ENCODE results near the gene ALG12.

Gene ALG12

GRCh38 chr22:49956418-49956770, 38.2 kb upstream of the ALG12 start:
- Histone ChIP-seq H3K36me3 (ENCODE audit: control insufficient read depth, insufficient read depth, low read length, severe bottlenecking) (no peaks in the 10 kb centered on the region), H3K4me1 (ENCODE audit: control insufficient read depth, insufficient read depth, low read length) (peaks cover 66% of the 10 kb centered on the region), H3K4me3 (ENCODE audit: low read length) (peak overlapping the region; percentile 27), H3K9ac (ENCODE audit: low read length) (peak overlapping the region; percentile 57), H3K27me3 (replicated peaks; ENCODE audit: control insufficient read depth, insufficient read depth, low read length) (no peaks in the 10 kb centered on the region), H3K9me3 (ENCODE audit: control insufficient read depth, low read length) (no peaks in the 10 kb centered on the region)
- no peak for DNase-seq (ENCODE audit: low read depth)

DNA sequence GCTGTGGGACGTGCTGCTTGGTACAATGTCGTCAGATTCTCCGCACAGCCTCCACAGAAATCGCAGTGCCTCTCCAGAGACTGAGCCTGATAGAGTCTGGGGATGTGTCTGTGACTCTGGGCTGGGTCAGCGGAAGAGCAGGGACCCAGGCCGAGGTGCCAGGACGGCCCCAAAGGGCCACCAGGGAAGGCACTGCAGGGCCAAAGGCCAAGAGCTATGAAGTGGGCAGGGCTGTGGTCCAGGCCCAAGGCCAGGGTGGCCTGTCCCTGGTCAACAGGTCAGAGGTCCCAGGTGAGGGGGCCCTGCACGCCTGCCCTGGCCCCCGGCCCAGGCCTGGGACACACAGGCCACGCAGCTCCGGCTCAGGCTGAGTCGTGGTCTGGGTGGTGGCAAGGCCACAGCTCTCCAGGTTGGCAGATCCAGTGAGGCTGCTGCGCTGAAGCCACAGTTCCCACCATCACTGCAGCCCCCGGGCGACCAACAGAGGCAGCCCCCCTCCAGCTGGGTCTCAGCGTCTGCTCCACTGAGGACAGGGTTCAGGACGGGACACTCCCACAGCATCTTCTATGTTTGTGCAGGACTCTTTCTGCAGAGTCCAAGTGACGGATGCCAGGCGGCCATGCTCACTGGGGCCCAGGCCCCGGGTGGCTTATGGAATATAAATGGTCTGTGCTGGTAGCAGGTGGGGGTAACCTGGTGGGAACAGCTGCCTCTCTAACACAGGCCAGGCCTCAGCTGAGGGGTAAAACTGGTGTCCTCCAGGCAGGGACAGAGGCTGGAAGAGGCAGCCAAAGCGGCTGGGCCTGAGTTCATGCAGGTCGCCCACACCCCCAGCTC, 37.6 kb upstream of the ALG12 start:
- Histone ChIP-seq H3K9ac (ENCODE audit: low read length) (peak overlapping the region; percentile 57), H3K27me3 (replicated peaks; ENCODE audit: control insufficient read depth, insufficient read depth, low read length) (no peaks in the 10 kb centered on the region), H3K36me3 (ENCODE audit: control insufficient read depth, insufficient read depth, low read length, severe bottlenecking) (no peaks in the 10 kb centered on the region), H3K4me3 (ENCODE audit: low read length) (no peak overlapping the region), H3K9me3 (ENCODE audit: control insufficient read depth, low read length) (no peaks in the 10 kb centered on the region), H3K4me1 (ENCODE audit: control insufficient read depth, insufficient read depth, low read length) (peaks cover 66% of the 10 kb centered on the region)
- no peak for DNase-seq (ENCODE audit: low read depth)

- H3K4me1 ChIP-seq (ENCODE audit: control insufficient read depth, insufficient read depth, low read length): peaks cover 66% of the 10 kb centered on the region
- H3K36me3 ChIP-seq (ENCODE audit: control insufficient read depth, insufficient read depth, low read length, severe bottlenecking): no peaks in the 10 kb centered on the region
- H3K4me3 ChIP-seq (ENCODE audit: low read length): no peak overlapping the region
- H3K9me3 ChIP-seq (ENCODE audit: control insufficient read depth, low read length): no peaks in the 10 kb centered on the region
- no peaks in the 10 kb centered on the region for H3K27me3 ChIP-seq (replicated peaks; ENCODE audit: control insufficient read depth, insufficient read depth, low read length)
- no peak for DNase-seq (ENCODE audit: low read depth)
- H3K9ac ChIP-seq (ENCODE audit: low read length): no peak overlapping the region
Measured at GRCh38 chr22:49954991-49955580, 36.8 kb upstream of the ALG12 start.

- DNase-seq (ENCODE audit: low read depth): no peak
- no peak overlapping the region for H3K4me3 ChIP-seq (ENCODE audit: low read length)
- no peaks in the 10 kb centered on the region for H3K9me3 ChIP-seq (ENCODE audit: control insufficient read depth, low read length)
- H3K36me3 ChIP-seq (ENCODE audit: control insufficient read depth, insufficient read depth, low read length, severe bottlenecking): no peaks in the 10 kb centered on the region
- H3K9ac ChIP-seq (ENCODE audit: low read length): peak overlapping the region; percentile 31
- H3K4me1 ChIP-seq (ENCODE audit: control insufficient read depth, insufficient read depth, low read length): peaks cover 60% of the 10 kb centered on the region
- no peaks in the 10 kb centered on the region for H3K27me3 ChIP-seq (replicated peaks; ENCODE audit: control insufficient read depth, insufficient read depth, low read length)
Measured at GRCh38 chr22:49954354-49954753, 36.1 kb upstream of the ALG12 start.

- Histone ChIP-seq H3K9ac (ENCODE audit: low read length) (peak overlapping the region; percentile 31), H3K9me3 (ENCODE audit: control insufficient read depth, low read length) (no peaks in the 10 kb centered on the region), H3K27me3 (replicated peaks; ENCODE audit: control insufficient read depth, insufficient read depth, low read length) (no peaks in the 10 kb centered on the region), H3K4me1 (ENCODE audit: control insufficient read depth, insufficient read depth, low read length) (peaks cover 55% of the 10 kb centered on the region), H3K4me3 (ENCODE audit: low read length) (no peak overlapping the region), H3K36me3 (ENCODE audit: control insufficient read depth, insufficient read depth, low read length, severe bottlenecking) (no peaks in the 10 kb centered on the region)
- no peak for DNase-seq (ENCODE audit: low read depth)
Measured at GRCh38 chr22:49953680-49954344, 35.6 kb upstream of the ALG12 start.

GRCh38 chr22:49953027-49953679, 34.9 kb upstream of the ALG12 start:
- H3K4me3 ChIP-seq (ENCODE audit: low read length): no peak overlapping the region
- H3K36me3 ChIP-seq (ENCODE audit: control insufficient read depth, insufficient read depth, low read length, severe bottlenecking): no peaks in the 10 kb centered on the region
- DNase-seq (ENCODE audit: low read depth): no peak
- peaks cover 53% of the 10 kb centered on the region for H3K4me1 ChIP-seq (ENCODE audit: control insufficient read depth, insufficient read depth, low read length)
- no peaks in the 10 kb centered on the region for H3K27me3 ChIP-seq (replicated peaks; ENCODE audit: control insufficient read depth, insufficient read depth, low read length)
- peak overlapping the region; percentile 60 for H3K9ac ChIP-seq (ENCODE audit: low read length)
- no peaks in the 10 kb centered on the region for H3K9me3 ChIP-seq (ENCODE audit: control insufficient read depth, low read length)

GRCh38 chr22:49951986-49952896, 34.0 kb upstream of the ALG12 start:
- no peak overlapping the region for H3K4me3 ChIP-seq (ENCODE audit: low read length)
- H3K4me1 ChIP-seq (ENCODE audit: control insufficient read depth, insufficient read depth, low read length): peaks cover 51% of the 10 kb centered on the region
- no peaks in the 10 kb centered on the region for H3K36me3 ChIP-seq (ENCODE audit: control insufficient read depth, insufficient read depth, low read length, severe bottlenecking)
- H3K9ac ChIP-seq (ENCODE audit: low read length): peak overlapping the region; percentile 60
- H3K27me3 ChIP-seq (replicated peaks; ENCODE audit: control insufficient read depth, insufficient read depth, low read length): no peaks in the 10 kb centered on the region
- DNase-seq (ENCODE audit: low read depth): peak; percentile 56
- no peaks in the 10 kb centered on the region for H3K9me3 ChIP-seq (ENCODE audit: control insufficient read depth, low read length)

DNA sequence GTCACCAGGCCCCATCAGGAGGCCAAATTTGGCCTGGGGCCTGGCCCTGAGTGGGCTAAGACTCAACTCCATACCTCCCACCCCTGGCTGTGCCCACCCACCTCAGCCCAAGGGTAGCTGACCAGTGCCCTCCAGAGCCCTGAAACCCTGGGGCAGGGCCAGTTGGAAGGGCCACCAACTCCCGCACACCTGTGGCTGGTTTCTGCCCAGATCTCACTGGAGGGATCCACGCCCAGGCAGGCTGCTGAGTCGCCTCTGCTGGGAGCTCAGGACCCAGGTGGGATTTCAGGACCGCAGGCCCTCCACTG, 33.4 kb upstream of the ALG12 start:
- peaks cover 45% of the 10 kb centered on the region for H3K4me1 ChIP-seq (ENCODE audit: control insufficient read depth, insufficient read depth, low read length)

GRCh38 chr22:49951000-49951677, 32.9 kb upstream of the ALG12 start:
- Histone ChIP-seq H3K36me3 (ENCODE audit: control insufficient read depth, insufficient read depth, low read length, severe bottlenecking) (no peaks in the 10 kb centered on the region), H3K9ac (ENCODE audit: low read length) (no peak overlapping the region), H3K9me3 (ENCODE audit: control insufficient read depth, low read length) (no peaks in the 10 kb centered on the region), H3K4me3 (ENCODE audit: low read length) (no peak overlapping the region), H3K4me1 (ENCODE audit: control insufficient read depth, insufficient read depth, low read length) (peaks cover 40% of the 10 kb centered on the region), H3K27me3 (replicated peaks; ENCODE audit: control insufficient read depth, insufficient read depth, low read length) (no peaks in the 10 kb centered on the region)
- no peak for DNase-seq (ENCODE audit: low read depth)

More for the DNA sequence above, 33.4 kb upstream of the ALG12 start:
- Histone ChIP-seq H3K27me3 (replicated peaks; ENCODE audit: control insufficient read depth, insufficient read depth, low read length) (no peaks in the 10 kb centered on the region), H3K9me3 (ENCODE audit: control insufficient read depth, low read length) (no peaks in the 10 kb centered on the region), H3K36me3 (ENCODE audit: control insufficient read depth, insufficient read depth, low read length, severe bottlenecking) (no peaks in the 10 kb centered on the region), H3K4me3 (ENCODE audit: low read length) (no peak overlapping the region), H3K9ac (ENCODE audit: low read length) (peak overlapping the region; percentile 60)
- DNase-seq (ENCODE audit: low read depth): no peak

GRCh38 chr22:49950396-49950994, 32.3 kb upstream of the ALG12 start:
- H3K4me3 ChIP-seq (ENCODE audit: low read length): no peak overlapping the region
- peaks cover 34% of the 10 kb centered on the region for H3K4me1 ChIP-seq (ENCODE audit: control insufficient read depth, insufficient read depth, low read length)
- no peaks in the 10 kb centered on the region for H3K27me3 ChIP-seq (replicated peaks; ENCODE audit: control insufficient read depth, insufficient read depth, low read length)
- no peak for DNase-seq (ENCODE audit: low read depth)
- no peak overlapping the region for H3K9ac ChIP-seq (ENCODE audit: low read length)
- H3K36me3 ChIP-seq (ENCODE audit: control insufficient read depth, insufficient read depth, low read length, severe bottlenecking): no peaks in the 10 kb centered on the region
- H3K9me3 ChIP-seq (ENCODE audit: control insufficient read depth, low read length): no peaks in the 10 kb centered on the region

All from adipocyte (in vitro differentiated cells).